Activated CD8-positive, alpha-beta memory T cell treated with anti-CD3 and anti-CD28 coated beads for 1 hour (primary cell): ENCODE data around the gene RDH14.

Experiments
- DNase-seq, 2 donors: peaks; one replicate each; pipeline ENCODE4 v3.0.0-alpha.2; 2020; ENCODE audit warnings: low read depth in 1 of 2; ENCODE audit errors: extremely low read depth in 1 of 2

RDH14 gene

GRCh38 chr2:18560031-18560796 lies at the start of gene RDH14:
RDH14 (minus strand) TSS chr2:18560653; CDS start chr2:18560572, 81 bp downstream.
- peak; percentile 80 to 86 for DNase-seq

GRCh38 chr2:18610090-18610489 lies 49.6 kb upstream of the RDH14 start:
- DNase-seq: no peak

GRCh38 chr2:18605115-18605514 lies 44.7 kb upstream of the RDH14 start:
- no peak for DNase-seq

- no peak for DNase-seq
Observed at GRCh38 chr2:18604531-18604885, 44.1 kb upstream of the RDH14 start.

GRCh38 chr2:18603854-18604530 lies 43.5 kb upstream of the RDH14 start:
- no peak for DNase-seq

GRCh38 chr2:18602298-18602697 lies 41.8 kb upstream of the RDH14 start:
- no peak for DNase-seq

GRCh38 chr2:18600255-18600613 lies 39.8 kb upstream of the RDH14 start:
- no peak for DNase-seq

GRCh38 chr2:18599509-18600254 lies 39.2 kb upstream of the RDH14 start:
- DNase-seq: no peak

- no peak for DNase-seq
Observed at GRCh38 chr2:18598848-18599484, 38.5 kb upstream of the RDH14 start.

GRCh38 chr2:18597618-18598017 lies 37.2 kb upstream of the RDH14 start:
- no peak for DNase-seq

- no peak for DNase-seq
Observed at GRCh38 chr2:18596993-18597392, 36.5 kb upstream of the RDH14 start.

GRCh38 chr2:18593496-18593895 lies 33.0 kb upstream of the RDH14 start:
- DNase-seq: no peak

GRCh38 chr2:18592372-18592771 lies 31.9 kb upstream of the RDH14 start:
- no peak for DNase-seq

- no peak for DNase-seq
Observed at GRCh38 chr2:18589354-18589753, 28.9 kb upstream of the RDH14 start, which contains the start of gene NT5C1B. NT5C1B (minus strand) TSS chr2:18589569; CDS start chr2:18589468, 101 bp downstream.

GRCh38 chr2:18588802-18589201 lies 28.3 kb upstream of the RDH14 start:
- no peak for DNase-seq

GRCh38 chr2:18588049-18588448 lies 27.6 kb upstream of the RDH14 start:
- no peak for DNase-seq

- no peak for DNase-seq
Observed at GRCh38 chr2:18585526-18585925, 25.1 kb upstream of the RDH14 start.

- DNase-seq: no peak
Observed at GRCh38 chr2:18584608-18584954, 24.1 kb upstream of the RDH14 start.

GRCh38 chr2:18583905-18584607 lies 23.6 kb upstream of the RDH14 start:
- no peak for DNase-seq

GRCh38 chr2:18580606-18581005 lies 20.2 kb upstream of the RDH14 start:
- no peak for DNase-seq

GRCh38 chr2:18578033-18578432 lies 17.6 kb upstream of the RDH14 start:
- DNase-seq: no peak
